ENCODE data around the gene CALHM6. TPM values are rescaled to one million over a fixed set of nuclear protein-coding genes. Genes with fewer than 3 reads are reported as not detected.
"Not testable (repeated sequence)": the region's sequence is repeated elsewhere in the genome, so short reads cannot be mapped to it uniquely, and the experiment has no call there.

Gene CALHM6
- total RNA-seq, 1 experiment from 2014 or later: not detected

DNA sequence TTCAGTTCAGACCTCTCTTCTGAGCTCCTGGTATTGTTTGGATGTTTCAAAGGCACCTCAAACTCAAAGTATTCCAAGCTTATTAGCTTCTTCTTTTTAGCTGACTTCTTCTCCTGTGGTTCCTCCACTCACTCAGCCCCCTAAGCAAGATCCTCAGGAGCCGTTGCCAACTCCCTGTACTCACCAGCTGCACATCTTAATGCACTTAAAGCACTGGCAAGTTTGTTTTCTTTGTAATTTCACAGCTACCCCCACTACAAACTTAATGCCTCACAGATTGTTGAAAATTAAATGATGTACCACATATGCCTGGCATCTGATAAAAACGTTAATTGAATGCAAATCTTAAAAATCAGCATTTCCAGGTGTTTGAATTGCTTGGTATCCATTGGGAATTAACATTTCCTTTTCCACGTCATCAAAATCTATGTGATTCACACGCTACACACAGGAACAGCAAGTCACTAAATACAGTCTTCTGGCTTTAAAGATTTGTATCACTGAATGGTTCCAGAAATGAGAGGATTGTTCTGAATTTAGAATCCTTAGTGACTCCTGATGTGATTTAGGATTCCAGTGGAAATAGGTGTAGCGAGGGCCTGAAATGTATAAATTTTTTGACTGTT is 24.5 kb downstream of the CALHM6 start:
- Histone ChIP-seq H3K27ac (ENCODE audit: low read depth, low read length, poor library complexity, severe bottlenecking) (no peak overlapping the region), H3K9me3 (ENCODE audit: low read depth, low read length, poor library complexity, severe bottlenecking) (no peaks in the 10 kb centered on the region), H3K36me3 (ENCODE audit: insufficient read depth, low read length, poor library complexity, severe bottlenecking) (no peaks in the 10 kb centered on the region), H3K4me3 (ENCODE audit: low read depth, low read length, poor library complexity, severe bottlenecking) (no peak overlapping the region), H3K4me1 (ENCODE audit: insufficient read depth, low read length, poor library complexity, severe bottlenecking) (no peaks in the 10 kb centered on the region), H3K27me3 (replicated peaks; ENCODE audit: insufficient read depth, low read depth, low read length, poor library complexity) (no peaks in the 10 kb centered on the region)
- ChIA-PET POLR2A (ENCODE audit: low non-redundant PET) (no interaction called here), CTCF (no interaction called here)
- no peak for DNase-seq (ENCODE audit: low spot score)
- TF ChIP-seq EZH2 (IDR thresholded peaks at IDR 0.05; ENCODE audit: borderline replicate concordance, low read depth, low read length, poor library complexity, severe bottlenecking) (no peak), CTCF (conservative IDR thresholded peaks at IDR 0.05; ENCODE audit: low read depth, low read length) (no peak)
- intact Hi-C loops (cut with micrococcal nuclease; ENCODE audit: unreplicated experiment): no loop called here
- BruUV-seq (replicated peaks): no TSS peak

GRCh38 chr6:116491610-116492330 is 30.6 kb downstream of the CALHM6 start:
- Histone ChIP-seq H3K4me3 (ENCODE audit: low read depth, low read length, poor library complexity, severe bottlenecking) (no peak overlapping the region), H3K9me3 (ENCODE audit: low read depth, low read length, poor library complexity, severe bottlenecking) (no peaks in the 10 kb centered on the region), H3K27ac (ENCODE audit: low read depth, low read length, poor library complexity, severe bottlenecking) (no peak overlapping the region), H3K27me3 (replicated peaks; ENCODE audit: insufficient read depth, low read depth, low read length, poor library complexity) (no peaks in the 10 kb centered on the region), H3K4me1 (ENCODE audit: insufficient read depth, low read length, poor library complexity, severe bottlenecking) (no peaks in the 10 kb centered on the region), H3K36me3 (ENCODE audit: insufficient read depth, low read length, poor library complexity, severe bottlenecking) (no peaks in the 10 kb centered on the region)
- TF ChIP-seq EZH2 (IDR thresholded peaks at IDR 0.05; ENCODE audit: borderline replicate concordance, low read depth, low read length, poor library complexity, severe bottlenecking) (no peak), CTCF (conservative IDR thresholded peaks at IDR 0.05; ENCODE audit: low read depth, low read length) (no peak)
- ChIA-PET CTCF (no interaction called here), POLR2A (ENCODE audit: low non-redundant PET) (no interaction called here)
- no TSS peak for BruUV-seq (replicated peaks)
- DNase-seq (ENCODE audit: low spot score): no peak
- intact Hi-C loops (cut with micrococcal nuclease; ENCODE audit: unreplicated experiment): no loop called here

GRCh38 chr6:116492331-116493067 is 31.3 kb downstream of the CALHM6 start:
- Histone ChIP-seq H3K36me3 (ENCODE audit: insufficient read depth, low read length, poor library complexity, severe bottlenecking) (no peaks in the 10 kb centered on the region), H3K4me3 (ENCODE audit: low read depth, low read length, poor library complexity, severe bottlenecking) (no peak overlapping the region), H3K27me3 (replicated peaks; ENCODE audit: insufficient read depth, low read depth, low read length, poor library complexity) (no peaks in the 10 kb centered on the region), H3K27ac (ENCODE audit: low read depth, low read length, poor library complexity, severe bottlenecking) (no peak overlapping the region), H3K4me1 (ENCODE audit: insufficient read depth, low read length, poor library complexity, severe bottlenecking) (no peaks in the 10 kb centered on the region), H3K9me3 (ENCODE audit: low read depth, low read length, poor library complexity, severe bottlenecking) (no peaks in the 10 kb centered on the region)
- ChIA-PET POLR2A (ENCODE audit: low non-redundant PET) (no interaction called here), CTCF (no interaction called here)
- no TSS peak for BruUV-seq (replicated peaks)
- no peak for DNase-seq (ENCODE audit: low spot score)
- intact Hi-C loops (cut with micrococcal nuclease; ENCODE audit: unreplicated experiment): no loop called here
- TF ChIP-seq CTCF (conservative IDR thresholded peaks at IDR 0.05; ENCODE audit: low read depth, low read length) (no peak), EZH2 (IDR thresholded peaks at IDR 0.05; ENCODE audit: borderline replicate concordance, low read depth, low read length, poor library complexity, severe bottlenecking) (no peak)

GRCh38 chr6:116495161-116495560 is 34.0 kb downstream of the CALHM6 start:
- BruUV-seq (replicated peaks); POLR2A ChIA-PET (ENCODE audit: low non-redundant PET); DNase-seq (ENCODE audit: low spot score); H3K27me3 ChIP-seq (replicated peaks; ENCODE audit: insufficient read depth, low read depth, low read length, poor library complexity); intact Hi-C loops (cut with micrococcal nuclease; ENCODE audit: unreplicated experiment); H3K4me3 ChIP-seq (ENCODE audit: low read depth, low read length, poor library complexity, severe bottlenecking); H3K36me3 ChIP-seq (ENCODE audit: insufficient read depth, low read length, poor library complexity, severe bottlenecking); CTCF ChIA-PET; H3K27ac ChIP-seq (ENCODE audit: low read depth, low read length, poor library complexity, severe bottlenecking); H3K9me3 ChIP-seq (ENCODE audit: low read depth, low read length, poor library complexity, severe bottlenecking); H3K4me1 ChIP-seq (ENCODE audit: insufficient read depth, low read length, poor library complexity, severe bottlenecking): not testable (repeated sequence)

Measured in A673 (cell line).